Natural killer cell treated with Interleukin-12 subunit alpha and Interleukin-12 subunit beta and Interleukin-15 and Interleukin-18, amount 100 ng/mL, for 72 hours (primary cell): ENCODE results near the gene QTRT2. TPM values are rescaled to one million over a fixed set of nuclear protein-coding genes. Genes with fewer than 3 reads are reported as not detected.

Source experiments
- ATAC-seq, 2 donors: fragments of 150-1000 bp; cut with Tn5 transposase in 1 of 2; sonication (Bioruptor Pico), chemical (Tn5 transposase) in 1 of 2; 2 replicates each; pipeline ENCODE4 v1.10.0; 2021
- DNase-seq: peaks from one replicate; pipeline ENCODE4 v3.0.0; 2022; ENCODE audit warnings: low spot score
- H3K27ac Mint-ChIP-seq, 2 donors: 1 replicate in 1 of 2; 2 replicates in 1 of 2; pipeline ENCODE4 v1.8.0; 2022; ENCODE audit warnings: mixed read lengths in 2 of 2, mild to moderate bottlenecking in 1 of 2, moderate library complexity in 1 of 2
- H3K27me3 Mint-ChIP-seq, 2 donors: 1 replicate in 1 of 2; 2 replicates in 1 of 2; pipeline ENCODE4 v1.8.0; 2022; ENCODE audit warnings: mixed read lengths in 2 of 2
- H3K36me3 Mint-ChIP-seq: one replicate; pipeline ENCODE4 v1.8.0; 2022; ENCODE audit warnings: mixed read lengths
- H3K4me1 Mint-ChIP-seq, 2 donors: 1 replicate in 1 of 2; 2 replicates in 1 of 2; pipeline ENCODE4 v1.8.0; 2022; ENCODE audit warnings: low read depth in 2 of 2, mixed read lengths in 2 of 2, mild to moderate bottlenecking in 1 of 2
- H3K4me3 Mint-ChIP-seq: one replicate; pipeline ENCODE4 v1.8.0; 2022; ENCODE audit warnings: mixed read lengths
- H3K9me3 Mint-ChIP-seq: 2 replicates; pipeline ENCODE4 v1.8.0; 2022; ENCODE audit warnings: mixed read lengths
- total RNA-seq, 2 donors: library from RNA; stranded (reverse); gene quantifications; one replicate each; pipeline ENCODE4 v1.2.3, GENCODE V29; 2022

The QTRT2 gene
- total RNA-seq, 2 donors from 2014 or later, result 39.2 to 64.0 TPM

DNA sequence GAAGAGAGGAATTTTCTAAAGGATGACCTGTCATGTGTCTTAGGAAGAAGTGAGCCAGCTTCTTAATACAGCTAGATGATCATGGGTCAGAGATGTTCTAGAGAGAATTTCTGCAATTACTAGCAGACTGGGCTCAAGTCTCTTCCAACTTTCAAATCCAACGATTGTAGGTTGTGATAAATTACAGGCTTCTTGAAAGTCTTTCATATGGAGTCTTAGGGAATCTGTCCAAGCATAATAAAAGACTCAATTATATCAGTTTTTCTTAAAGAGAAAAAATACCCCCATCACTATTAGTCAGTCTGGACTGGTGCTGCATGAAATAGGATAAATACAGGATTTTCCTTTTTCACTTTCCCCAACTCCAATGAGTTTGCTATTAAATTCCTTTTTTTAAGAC is 63.2 kb downstream of the QTRT2 start:
- Mint-ChIP-seq H3K36me3 (no peaks in the 10 kb centered on the region), H3K9me3 (no peaks in the 10 kb centered on the region), H3K27me3 (peaks cover 0 to 8% of the 10 kb centered on the region in 2 donors), H3K4me3 (no peak overlapping the region), H3K27ac (no peak overlapping the region), H3K4me1 (no peaks in the 10 kb centered on the region)
- no peak for DNase-seq
- no peak for ATAC-seq

DNA sequence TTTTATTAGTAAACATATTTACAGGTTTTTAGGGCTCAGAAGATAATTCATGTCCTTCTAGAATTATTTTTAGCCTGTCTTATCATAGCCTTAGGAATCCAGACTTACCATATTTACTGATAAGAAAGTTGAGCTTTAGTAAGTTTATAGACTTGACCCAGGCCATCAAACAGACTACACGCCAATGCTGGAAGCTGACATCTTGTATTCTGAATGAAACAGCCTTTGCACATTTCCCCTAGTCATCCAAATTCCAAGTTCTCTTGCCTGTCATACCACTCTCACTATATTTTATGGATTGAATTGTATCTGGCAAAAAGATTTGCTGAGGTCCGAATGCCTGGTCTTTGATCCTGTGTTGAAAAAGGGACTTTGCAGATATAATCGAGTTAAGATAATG is 63.7 kb downstream of the QTRT2 start:
- Mint-ChIP-seq H3K9me3 (no peaks in the 10 kb centered on the region), H3K4me3 (no peak overlapping the region), H3K4me1 (no peaks in the 10 kb centered on the region), H3K36me3 (no peaks in the 10 kb centered on the region), H3K27me3 (peaks cover 0 to 8% of the 10 kb centered on the region in 2 donors), H3K27ac (no peak overlapping the region)
- ATAC-seq (no peak), DNase-seq (no peak)

DNA sequence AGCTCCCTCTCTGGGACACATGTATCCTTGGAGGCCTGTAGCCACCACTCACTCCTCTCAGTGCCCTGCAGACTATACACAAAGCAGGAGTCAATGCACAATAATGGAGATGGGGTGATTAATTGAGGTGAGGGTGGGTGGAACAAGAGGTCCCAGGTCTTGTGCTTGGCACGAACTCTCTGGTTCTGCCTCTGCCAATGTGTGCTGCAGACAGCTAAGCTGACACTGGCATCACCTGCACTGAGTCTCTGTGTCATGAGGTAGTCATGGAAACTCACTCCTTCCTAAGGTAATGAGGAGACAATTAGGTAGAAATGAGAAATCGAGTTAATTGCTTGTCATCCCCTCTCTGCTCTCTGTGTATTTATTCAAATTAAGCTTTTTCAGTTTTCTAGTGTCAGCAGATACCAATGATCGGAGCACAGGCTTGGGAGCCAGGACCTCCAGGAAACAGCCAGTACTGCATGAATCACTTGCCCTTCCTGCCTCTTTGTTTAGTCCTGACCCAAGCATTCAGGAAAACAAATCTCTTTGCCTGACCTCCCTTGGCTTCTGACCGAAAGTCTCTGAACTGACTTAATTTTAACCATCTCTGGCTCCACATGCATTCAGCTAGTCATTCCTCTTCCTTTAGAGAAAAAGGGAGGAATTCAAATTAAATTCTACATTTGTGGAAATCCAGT is 65.6 kb downstream of the QTRT2 start:
- H3K4me1 Mint-ChIP-seq, result no peaks in the 10 kb centered on the region
- H3K9me3 Mint-ChIP-seq, result no peaks in the 10 kb centered on the region
- H3K4me3 Mint-ChIP-seq, result no peak overlapping the region
- DNase-seq (no peak), ATAC-seq (peak in 1 of 2 donors; percentile 56)
- no peak overlapping the region for H3K27ac Mint-ChIP-seq
- no peaks in the 10 kb centered on the region for H3K36me3 Mint-ChIP-seq
- H3K27me3 Mint-ChIP-seq, result peaks cover 0 to 8% of the 10 kb centered on the region in 2 donors

DNA sequence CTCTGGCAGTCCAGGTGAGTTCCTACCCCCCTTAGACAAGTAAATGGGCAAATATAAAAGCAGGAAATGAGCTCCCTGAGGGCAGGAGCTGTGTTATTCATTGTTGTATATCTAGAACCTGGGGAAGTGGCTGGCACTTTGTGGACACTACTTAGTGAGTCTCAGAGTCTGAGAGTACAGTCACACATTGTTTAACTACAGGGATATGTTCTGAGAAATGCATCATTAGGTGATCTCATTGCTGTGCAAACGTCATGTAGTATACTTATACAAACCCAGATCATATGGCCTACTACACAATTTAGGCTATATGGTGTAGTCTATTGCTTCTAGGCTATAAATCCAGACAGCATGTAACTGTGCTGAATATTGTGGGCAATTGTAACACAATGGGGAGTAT is 69.9 kb downstream of the QTRT2 start:
- Mint-ChIP-seq H3K27ac (no peak overlapping the region), H3K9me3 (no peaks in the 10 kb centered on the region), H3K4me1 (no peaks in the 10 kb centered on the region), H3K4me3 (no peak overlapping the region), H3K27me3 (peaks cover 0 to 8% of the 10 kb centered on the region in 2 donors), H3K36me3 (no peaks in the 10 kb centered on the region)
- no peak for DNase-seq
- no peak for ATAC-seq

DNA sequence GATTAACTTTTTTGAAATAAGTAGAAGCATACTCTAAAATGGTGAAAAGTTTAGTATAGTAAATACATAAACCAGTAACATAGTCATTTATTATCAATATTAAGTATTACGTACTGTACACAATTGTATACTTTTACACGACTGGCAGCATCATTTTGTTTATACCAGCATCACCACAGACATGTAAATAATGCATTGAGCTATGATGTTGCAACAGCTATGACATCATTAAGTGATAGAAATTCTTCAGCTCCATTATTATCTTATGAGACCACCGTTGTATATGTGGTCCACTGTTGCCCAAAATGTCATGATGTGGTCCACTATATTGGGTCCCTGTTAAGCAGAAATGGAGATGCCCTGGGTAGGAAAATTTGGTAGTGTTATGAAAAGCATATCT is 71.0 kb downstream of the QTRT2 start:
- no peaks in the 10 kb centered on the region for H3K36me3 Mint-ChIP-seq
- DNase-seq, result no peak
- H3K27me3 Mint-ChIP-seq, result peaks cover 2 to 8% of the 10 kb centered on the region in 2 donors

DNA sequence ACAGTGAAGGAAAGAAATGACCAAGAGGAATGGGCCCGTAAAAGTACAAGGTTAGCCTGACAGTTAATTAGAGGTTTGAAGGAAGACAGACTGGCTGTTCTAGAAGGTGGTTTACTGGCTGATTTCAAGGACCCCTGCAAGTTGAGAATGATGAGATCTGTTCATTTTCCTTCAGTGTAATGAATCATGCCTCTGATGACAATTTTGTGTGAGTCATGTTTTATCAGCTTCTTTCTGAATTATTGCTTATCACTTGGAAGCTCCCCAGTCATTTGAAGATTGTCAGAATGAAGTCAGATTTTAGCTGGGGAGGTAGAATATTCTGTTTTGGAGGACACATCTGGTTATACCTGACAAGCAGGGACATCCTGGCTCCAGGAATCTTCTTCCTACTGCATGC is 71.7 kb downstream of the QTRT2 start:
- DNase-seq (no peak), ATAC-seq (no peak)
- Mint-ChIP-seq H3K9me3 (no peaks in the 10 kb centered on the region), H3K4me3 (no peak overlapping the region), H3K27me3 (peaks cover 4 to 8% of the 10 kb centered on the region in 2 donors), H3K36me3 (no peaks in the 10 kb centered on the region), H3K27ac (no peak overlapping the region), H3K4me1 (no peaks in the 10 kb centered on the region)

More for the DNA sequence above, 71.0 kb downstream of the QTRT2 start:
- Mint-ChIP-seq H3K4me1 (no peaks in the 10 kb centered on the region), H3K4me3 (no peak overlapping the region), H3K27ac (no peak overlapping the region), H3K9me3 (no peaks in the 10 kb centered on the region)
- ATAC-seq, result no peak

DNA sequence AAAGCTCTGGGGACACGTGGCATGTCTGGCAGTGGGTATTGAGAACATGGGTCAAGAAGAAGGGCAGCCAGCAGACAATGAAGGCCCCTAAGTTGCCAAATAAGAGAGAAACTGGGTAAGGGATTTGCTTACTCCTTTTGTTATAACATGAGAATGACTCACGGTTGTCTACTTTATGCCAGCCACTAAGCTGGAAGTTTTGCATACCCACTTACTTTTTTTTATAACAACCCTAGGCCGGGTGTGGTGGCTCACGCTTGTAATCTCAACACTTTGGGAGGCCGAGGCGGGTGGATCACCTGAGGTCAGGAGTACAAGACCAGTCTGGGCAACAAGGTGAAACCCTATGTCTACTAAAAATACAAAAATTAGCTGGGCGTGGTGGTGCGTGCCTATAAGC is 72.3 kb downstream of the QTRT2 start:
- H3K36me3 Mint-ChIP-seq, result no peaks in the 10 kb centered on the region
- no peaks in the 10 kb centered on the region for H3K9me3 Mint-ChIP-seq
- ATAC-seq, result no peak

DNA sequence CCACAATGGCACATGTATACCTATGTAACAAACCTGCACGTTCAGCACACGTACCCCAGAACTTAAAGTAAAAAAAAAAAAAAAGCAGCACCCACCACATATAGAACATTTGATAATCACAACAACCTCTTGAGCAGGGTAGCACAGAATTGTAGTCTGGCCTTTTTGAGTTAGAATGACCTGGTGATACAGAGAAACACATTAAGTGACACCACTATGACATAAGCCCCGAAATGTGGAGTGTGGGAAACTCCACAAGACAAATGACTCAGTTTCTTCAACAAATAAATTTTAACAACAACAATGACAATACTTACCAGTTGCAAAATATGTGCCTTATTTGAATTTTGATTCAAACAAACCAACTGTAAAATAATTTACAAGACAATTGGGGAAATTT is 76.0 kb downstream of the QTRT2 start:
- Mint-ChIP-seq H3K4me3 (no peak overlapping the region), H3K4me1 (no peaks in the 10 kb centered on the region), H3K27me3 (peaks cover 0 to 5% of the 10 kb centered on the region in 2 donors), H3K27ac (no peak overlapping the region), H3K36me3 (no peaks in the 10 kb centered on the region), H3K9me3 (no peaks in the 10 kb centered on the region)
- DNase-seq (no peak), ATAC-seq (no peak)

More for the DNA sequence above, 72.3 kb downstream of the QTRT2 start:
- no peak overlapping the region for H3K4me3 Mint-ChIP-seq
- H3K27me3 Mint-ChIP-seq, result peaks cover 2 to 5% of the 10 kb centered on the region in 2 donors
- no peaks in the 10 kb centered on the region for H3K4me1 Mint-ChIP-seq
- H3K27ac Mint-ChIP-seq, result no peak overlapping the region
- DNase-seq, result no peak

DNA sequence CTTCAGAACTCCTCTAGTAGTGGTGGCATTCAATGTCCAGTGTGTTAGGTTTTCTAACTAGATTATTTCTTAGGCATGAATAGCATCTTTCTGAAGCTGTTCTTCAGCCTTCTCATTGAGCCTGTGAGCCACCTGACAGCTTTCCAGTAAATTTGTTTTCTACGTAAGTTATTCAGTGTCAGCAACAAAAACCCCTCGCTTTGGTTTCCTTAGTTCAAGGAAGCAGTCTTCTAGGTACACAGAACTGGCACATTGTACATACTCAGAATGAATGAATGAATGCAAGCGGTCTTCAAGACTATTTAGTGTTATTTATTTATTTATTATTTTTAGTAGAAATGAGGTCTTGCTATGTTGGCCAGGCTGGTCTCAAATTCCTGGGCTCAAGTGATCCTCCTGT is 77.4 kb downstream of the QTRT2 start:
- H3K9me3 Mint-ChIP-seq, result no peaks in the 10 kb centered on the region
- no peaks in the 10 kb centered on the region for H3K4me1 Mint-ChIP-seq
- peaks cover 0 to 5% of the 10 kb centered on the region in 2 donors for H3K27me3 Mint-ChIP-seq
- no peak for ATAC-seq
- no peak overlapping the region for H3K27ac Mint-ChIP-seq
- no peaks in the 10 kb centered on the region for H3K36me3 Mint-ChIP-seq
- no peak for DNase-seq
- H3K4me3 Mint-ChIP-seq, result no peak overlapping the region

Other genes with a start within 250 kb of the QTRT2 start
- 1 to 10 TPM in 1 of 2 donors, under 1 TPM in 1; 0.26 to 2.3 TPM for gene GRAMD1C, start 217.9 kb upstream of the QTRT2 start, total RNA-seq
- under 1 TPM; 0.52 to 0.70 TPM for gene ZDHHC23, start 108.7 kb upstream of the QTRT2 start, total RNA-seq
- gene CCDC191, start 211 bp upstream of the QTRT2 start, total RNA-seq, result 1 to 10 TPM; 3.0 to 3.6 TPM
- gene DRD3, start 122.3 kb downstream of the QTRT2 start, total RNA-seq, result not detected
- under 1 TPM in 1 of 2 donors, not detected in 1; 0.40 TPM for gene ZNF80, start 180.8 kb downstream of the QTRT2 start, total RNA-seq
- gene TIGIT, start 237.3 kb downstream of the QTRT2 start, total RNA-seq, result 10 to 100 TPM; 13.7 to 15.7 TPM